D341Med (cell line): ENCODE data around the gene PXDN.

Experiments
- DNase-seq: peaks from one replicate; pipeline ENCODE4 v3.0.0; 2012; ENCODE audit warnings: low spot score

PXDN gene

DNA sequence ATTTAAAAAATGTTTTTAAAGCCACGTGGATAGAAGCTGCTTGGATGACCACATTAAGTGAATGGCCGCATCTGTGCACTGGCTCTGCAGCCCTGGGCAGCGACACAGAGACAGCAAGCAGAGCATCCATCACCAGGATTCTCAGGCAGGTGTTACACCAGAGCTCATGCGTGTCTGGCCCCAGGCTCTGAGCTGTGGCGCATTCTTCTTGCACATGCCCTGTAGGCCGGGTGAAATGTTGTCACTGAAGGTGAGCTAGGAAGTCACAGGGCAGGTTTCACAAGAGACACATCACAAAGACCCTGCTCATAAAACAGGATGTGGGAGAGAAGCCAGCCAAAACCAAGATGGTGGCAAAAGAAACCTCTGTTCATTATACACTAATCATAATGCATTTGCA, 8.4 kb upstream of the PXDN start:
- no peak for DNase-seq

DNA sequence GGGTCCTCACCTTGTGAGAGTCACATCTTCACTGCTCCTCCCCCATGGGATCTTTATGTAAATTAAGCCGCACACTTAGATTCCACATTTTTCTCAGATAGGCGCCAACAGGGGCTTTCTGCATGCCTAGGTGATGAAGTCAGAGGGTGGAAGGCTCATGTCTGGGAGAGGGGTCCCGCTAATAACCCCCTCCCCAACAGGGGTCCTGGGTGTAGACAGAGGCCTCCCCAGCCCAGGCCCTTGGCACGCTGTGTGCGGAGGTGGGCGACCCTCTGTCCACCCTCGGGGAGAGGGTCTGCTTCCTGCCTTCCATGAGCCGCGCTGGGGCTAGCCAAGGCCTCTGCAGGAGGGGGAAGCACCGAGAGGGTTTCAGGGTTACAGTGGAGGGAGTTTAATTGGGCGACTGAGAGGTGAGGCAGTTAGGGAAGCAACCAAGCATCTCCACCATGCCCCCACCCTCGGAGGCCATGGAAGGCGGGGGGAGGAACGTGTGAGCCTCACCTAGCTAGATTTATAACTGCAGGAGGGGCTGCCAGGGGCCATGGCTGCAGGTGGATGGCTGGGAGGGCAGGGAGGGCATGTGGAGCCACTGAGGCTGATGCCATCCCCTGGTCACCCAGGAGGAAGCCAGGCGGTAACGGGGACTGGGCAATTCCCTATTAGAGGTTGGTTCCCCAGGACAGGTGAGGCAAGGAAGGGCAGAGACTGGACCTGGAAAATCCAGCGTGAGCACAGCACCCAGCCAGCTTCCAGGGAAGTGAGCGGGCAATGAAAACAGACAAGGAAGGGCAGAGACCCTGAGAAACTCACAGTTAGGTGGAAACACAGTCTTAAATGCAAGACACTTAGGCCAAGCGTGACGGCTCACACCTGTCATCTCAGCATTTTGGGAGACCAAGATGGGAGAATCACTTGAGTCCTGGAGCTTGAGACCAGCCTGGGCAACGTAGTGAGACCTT, 7.7 kb upstream of the PXDN start:
- no peak for DNase-seq

DNA sequence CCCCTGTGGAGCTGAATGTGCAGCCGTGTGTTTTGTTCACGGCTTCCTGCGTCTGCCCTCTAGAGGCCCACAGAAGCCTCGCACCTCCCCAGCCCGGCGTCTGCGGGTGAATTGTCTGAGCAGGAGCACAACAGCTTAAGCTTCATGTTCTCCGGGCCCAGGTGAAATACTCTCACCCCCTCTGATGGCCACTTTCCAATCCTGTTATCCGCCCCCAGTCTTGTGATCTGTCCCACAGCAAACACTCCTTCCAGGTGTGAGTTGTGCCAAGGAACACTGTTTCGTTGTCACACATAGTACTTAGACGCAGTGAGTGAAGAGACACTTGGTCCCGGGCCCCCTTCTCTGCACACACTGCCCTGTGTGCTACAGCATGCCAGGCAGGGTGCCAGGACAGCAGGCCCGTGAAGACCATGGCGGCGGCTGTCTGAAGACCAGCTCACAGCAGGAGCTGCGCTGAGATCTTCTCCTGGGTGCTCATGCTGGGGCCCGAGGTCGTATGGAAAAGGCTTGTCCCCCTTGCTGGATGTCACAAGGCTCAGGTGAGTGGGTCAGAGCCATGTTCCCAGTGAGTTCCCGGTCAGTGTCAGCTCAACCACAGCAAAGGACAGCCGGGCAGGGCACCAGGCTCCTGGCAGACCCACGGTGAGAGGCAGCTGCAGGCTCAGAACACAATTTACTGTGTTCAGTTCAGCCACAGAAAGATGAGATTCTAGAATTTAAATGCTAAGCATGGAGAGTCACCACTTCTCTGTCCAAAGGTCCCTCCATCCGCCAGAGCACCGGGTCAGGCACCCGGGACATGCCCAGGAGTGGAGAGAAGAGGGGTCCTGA, 6.8 kb upstream of the PXDN start:
- DNase-seq = peak; percentile 67

DNA sequence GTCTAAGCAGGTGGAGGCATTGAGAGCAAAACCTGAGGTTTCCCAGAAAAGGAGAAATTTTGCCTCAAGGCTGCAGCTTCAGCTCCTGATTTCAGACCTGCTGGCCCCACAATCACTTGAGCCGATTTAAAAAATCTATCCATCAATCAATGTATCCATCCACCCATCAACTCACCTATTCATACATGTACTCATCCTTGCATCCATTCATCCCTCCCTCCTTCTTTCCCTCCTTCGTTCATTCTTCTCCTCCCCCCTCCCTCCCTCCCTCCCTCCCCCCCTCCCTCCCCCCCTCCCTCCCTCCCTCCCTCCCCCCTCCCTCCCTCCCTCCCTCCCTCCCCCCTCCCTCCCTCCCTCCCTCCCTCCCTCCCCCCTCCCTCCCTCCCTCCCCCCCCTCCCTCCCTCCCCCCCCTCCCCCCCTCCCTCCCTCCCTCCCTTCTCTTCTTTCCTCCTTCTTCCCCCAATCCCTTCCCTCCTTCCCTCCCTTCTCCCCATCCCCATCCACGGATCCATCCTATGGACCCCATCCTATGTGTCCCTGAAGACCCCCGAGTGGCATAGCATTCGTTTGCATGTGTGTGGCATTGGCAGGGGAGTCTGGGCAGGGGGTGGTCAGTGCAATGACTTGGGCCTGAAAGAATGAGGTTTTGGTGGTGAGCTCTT, 6.1 kb upstream of the PXDN start:
- DNase-seq = no peak

DNA sequence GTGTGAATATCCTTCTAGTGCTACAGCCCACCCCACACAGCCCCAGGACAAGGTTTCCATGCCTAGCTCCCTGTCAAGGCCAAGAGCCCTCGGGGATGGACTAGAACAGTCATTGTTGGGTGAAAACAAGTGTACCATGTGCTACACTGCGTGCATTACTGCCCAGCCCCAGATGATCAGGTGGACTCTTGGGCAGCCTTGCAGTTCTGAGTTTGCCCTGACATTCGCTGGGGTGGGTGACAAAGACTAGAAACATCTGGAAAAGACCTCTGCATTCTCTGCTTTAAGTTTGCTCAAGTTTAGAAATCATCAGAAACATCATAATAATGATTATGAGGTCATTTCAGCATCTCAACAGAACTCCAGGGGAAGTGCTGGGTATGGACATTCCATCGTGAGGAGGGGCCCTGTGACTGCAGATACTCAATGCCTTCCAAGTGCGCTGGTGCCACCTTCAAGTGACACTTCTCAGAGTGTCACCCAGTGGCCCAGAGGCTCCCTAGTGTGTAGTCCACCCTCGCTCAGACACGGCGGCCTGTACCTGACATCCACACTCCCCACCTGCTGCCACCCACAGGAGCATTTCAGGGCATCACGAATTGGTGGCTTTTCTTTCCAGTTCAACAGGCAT, 5.3 kb upstream of the PXDN start:
- no peak for DNase-seq

DNA sequence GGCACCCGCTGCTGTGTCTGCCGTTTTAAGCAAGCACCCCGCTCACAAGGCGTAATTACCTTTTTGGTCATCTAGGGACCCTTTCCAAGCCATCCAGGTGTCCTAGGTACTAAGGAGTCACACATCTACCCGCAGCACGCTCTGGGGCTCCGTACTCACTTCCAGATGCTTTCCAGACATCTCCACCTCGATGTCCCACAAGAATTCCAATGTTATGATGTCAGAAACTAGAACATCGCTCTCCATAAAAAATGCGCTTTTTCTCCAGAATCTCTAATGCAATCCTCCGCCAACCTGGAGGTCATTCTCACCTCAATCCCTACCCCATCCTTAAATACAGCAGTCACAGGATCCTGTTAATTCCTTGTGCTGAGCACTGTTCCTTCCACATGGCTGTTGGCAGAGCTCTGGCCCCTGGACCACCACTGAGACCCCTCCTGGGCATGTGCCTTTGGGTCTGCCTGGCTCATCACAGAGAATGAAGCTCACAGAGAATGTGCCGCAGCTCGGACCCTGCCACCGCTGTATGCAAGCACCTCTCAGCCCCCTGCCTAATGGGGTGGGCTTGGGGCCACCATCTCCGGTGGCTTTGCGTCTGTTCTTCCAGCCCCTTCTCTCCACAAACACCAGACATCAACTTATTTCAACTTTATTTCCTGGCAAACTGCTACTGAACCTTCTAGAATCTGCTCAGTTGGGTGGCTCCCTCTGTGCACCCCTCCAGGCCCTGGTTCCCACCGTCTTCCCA, 4.6 kb upstream of the PXDN start:
- no peak for DNase-seq

DNA sequence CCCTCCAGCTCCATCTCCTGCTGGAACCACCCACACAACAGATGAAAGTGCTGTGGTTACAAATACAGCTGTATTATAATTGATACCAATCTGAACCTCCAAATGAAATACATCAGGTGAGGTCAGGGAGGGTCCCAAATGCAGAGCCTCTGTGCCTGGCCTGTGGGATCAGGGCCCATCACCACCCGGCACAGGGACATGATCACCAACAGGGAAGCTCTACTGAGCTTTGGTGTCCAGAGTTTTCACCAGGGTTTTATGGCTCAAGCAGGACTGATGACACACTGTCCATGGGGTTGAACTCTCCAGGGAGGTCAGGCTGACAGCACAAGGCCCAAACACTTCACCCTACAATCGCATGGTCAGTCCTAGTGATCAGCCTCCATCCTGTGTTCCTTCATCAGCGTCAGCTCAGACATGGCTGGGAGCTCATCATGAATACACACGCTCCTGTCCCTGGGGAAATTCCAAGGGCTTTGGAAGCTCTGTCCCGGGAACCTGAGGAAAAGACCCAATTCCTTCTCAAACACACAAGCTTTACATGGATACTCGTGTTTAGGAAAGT, 3.9 kb upstream of the PXDN start:
- no peak for DNase-seq

DNA sequence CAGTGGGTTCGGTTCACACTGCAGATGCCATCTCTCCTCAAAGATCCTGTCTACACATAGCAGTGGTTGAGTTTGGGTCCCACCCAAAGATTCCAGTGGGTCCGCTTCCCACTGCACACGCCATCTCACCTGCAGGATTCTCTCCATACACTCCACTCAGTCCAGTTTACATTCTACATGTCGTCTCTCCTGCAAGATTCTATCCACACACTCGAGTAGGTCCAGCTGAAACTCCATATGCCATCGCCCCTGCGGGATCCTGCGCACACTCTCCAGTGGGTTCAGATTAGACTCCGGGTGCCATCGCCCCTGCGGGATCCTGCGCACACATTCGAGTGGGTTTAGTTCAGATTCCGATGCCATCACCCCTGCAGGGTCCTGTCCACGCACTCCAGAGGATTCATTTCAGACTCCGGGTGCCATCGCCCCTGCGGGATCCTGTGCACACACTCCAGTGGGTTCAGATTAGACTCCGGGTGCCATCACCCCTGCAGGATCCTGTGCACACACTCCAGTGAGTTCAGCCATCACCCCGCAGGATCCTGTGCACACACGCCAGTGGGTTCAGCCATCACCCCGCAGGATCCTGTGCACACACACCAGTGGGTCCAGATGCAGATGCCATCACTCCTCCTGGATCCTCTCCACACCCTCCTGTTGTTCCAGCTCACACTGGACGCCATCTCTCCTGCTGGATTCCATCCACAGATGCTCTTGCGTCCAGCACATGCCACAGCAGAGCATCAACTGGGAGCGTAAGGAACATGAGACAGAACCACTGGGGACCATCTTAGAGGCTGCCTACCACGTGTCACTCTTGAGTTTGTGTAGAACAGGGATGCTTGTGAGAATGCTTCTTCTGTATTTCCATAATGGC, 3.0 kb upstream of the PXDN start:
- DNase-seq = no peak

DNA sequence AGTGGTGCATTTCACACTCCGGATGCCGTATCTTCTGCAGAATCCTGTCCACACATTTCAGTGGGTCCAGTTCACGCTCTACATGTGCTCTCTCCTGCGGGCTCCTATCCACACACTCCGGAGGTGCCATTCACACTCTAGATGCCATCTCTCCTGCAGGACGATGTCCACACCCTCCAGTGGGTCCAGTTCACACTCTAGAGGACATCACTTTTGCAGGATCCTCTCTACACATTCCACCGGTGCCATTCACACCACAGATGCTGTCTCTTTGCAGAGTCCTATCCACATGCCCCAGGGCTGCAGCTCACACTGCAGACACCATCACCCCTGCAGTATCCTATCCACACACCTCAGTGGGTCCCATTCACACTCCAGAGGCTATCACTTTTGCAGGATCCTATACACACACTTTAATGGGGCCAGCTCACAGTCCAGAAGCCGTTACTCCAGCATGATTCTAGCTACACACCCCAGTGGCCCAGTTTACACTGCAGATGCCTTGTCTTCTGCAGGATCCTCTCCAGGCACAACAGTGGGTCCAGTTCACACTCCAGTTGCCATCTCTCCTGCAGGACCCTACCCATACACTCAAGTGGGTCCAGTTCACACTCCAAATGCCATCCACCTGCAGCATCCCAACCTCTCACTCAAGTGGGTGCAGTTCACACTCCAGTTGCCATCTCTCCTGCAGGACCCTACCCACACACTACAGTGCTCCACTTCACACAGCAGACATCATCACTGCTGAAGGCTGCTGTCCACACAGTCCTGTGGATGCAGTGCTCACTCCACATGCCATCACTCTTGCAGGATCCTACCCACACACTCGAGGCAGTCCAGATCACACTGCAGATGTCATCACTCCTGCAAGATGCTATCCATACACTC, 2.1 kb upstream of the PXDN start:
- no peak for DNase-seq

DNA sequence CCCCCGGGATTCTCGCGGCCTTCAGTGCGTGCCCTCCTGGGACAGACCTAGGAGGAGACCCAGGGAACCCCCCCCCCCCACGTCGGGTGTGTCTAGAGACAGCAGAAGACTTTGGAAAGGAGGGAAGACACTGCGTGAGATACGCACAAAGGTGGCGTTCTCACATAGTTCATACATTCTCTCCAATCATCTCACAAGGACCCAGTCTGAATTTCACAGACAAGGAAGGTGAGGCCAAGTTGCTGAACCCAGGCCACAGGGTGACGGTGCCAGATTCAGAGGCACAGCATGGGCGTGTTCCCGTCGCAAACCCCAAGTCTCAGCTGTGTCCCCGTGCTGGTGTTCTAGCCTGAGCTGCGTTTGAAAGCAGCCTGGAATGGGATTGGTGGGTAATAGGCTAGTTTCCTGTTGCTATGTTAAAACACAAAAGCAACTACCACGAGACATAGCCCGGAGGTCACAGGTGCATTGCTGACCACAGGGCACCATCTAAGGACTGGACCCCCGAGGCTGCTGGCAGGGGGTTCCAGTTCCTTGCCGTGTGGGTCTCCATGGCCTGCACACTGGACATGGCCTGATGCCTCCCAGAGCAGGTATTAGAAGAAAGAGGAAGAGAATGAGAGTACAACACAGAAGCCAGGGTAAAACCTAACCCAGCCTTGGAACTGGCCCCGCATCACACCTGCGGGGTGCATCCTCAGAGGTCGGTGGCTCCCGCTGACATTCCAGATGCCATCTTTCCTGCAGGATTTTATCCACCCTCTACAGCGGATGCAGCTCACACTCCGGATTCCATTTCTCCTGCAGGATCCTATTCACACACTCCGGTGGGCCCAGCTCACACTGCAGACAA, 1.1 kb upstream of the PXDN start:
- no peak for DNase-seq

DNA sequence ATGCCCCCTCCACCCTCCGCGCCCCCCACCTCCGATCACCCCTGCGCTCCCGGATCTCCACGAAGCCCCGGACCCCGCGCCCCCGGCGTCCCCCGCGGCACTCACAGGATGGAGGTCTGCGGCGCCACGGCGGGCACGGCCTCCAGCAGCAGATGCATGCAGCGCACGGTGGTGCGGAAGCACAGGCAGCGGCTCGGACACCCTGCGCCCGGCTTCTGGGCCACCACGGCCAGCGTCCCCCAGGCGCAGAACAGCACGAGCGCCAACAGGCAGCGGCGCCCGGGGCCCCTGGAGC, 217 bp downstream of the PXDN start:
- peak; percentile 42 for DNase-seq

DNA sequence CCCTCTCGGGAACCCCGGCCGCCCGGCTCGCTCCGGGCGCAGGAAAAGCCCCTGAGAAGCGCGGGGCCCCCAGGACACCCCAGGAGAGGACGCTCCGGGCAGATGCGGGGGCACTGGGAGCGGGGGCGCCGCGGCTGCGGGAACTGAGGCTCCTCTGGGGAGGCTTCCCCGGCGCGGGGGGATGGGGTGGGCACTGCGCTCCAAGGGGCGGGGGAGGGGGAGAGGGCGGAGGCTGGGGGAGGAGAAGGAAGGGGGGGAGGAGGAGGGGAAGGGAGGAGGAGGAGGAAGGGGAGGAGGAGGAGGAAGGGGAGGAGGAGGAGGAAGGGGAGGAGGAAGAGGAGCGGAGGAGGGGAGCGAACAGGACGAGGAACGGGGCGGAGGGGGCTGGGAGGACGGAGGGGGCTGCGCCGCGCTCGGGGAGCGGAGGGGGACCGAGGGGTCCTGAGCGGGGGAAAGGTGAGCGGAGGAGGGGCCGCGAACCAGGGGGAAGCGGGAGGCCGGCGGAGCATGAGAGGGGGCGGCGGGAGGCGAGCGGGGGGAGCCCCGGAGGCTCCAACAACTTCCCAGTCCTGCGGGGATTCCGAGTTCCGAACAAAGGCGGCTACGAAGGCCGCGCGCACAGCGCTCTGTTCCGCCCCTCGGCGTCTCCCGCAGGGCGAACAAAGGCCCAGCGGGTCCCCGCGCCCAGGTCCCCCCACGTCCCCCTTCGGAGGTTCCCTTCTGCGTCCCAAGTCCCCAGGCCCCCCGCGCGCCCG, 742 bp downstream of the PXDN start:
- DNase-seq = peak; percentile 39

DNA sequence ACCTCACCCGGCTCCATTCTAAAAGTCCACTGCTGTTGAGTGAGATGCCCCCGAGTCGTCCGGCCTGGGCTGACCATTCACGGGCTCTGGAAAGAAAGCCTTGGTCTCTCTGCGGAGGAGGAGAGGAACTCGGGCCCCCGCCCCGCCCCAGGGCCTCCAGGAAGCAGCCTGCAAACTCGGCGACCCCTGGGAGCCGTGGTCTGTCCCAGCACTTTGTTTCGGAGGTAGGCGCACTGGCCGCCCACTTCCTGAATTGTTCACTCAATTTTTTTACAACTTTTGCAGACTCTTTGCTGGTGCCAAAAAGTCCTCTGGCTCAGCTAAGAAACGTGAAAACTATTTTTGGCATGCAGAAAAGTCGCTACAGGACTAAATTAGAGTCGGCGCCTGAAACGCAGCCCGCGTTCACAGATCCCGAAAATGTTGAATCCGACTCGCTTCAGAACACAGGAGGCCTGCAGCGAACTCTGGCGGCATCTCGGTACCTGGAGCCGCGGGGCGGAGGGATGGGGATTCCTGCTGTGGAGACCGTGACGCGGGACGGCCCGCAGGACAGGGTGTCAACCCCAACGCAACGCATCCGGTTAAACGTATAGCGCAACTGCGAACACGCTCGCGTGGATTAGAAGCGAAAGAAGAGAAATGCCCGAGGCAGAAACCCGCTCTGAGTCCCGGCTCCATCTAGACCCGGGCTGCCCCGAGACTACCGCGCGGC, 1.5 kb downstream of the PXDN start:
- DNase-seq = no peak

DNA sequence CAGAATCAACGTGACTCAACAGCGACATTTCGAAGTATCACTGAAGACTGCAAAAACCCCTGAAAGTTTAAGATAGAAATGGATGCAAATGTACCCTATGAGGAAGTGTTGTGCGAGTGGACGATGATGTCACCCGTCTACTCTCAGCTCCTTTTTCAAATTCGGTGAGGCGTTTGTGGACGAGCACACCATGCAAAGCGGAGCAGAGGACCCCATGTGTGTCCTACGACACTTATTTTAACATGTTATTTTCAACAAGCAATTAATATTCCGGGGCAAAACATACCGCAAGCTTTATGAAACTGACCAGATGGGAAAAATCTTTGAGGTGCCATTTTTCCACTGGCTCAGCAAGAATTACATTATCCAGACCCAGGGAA, 2.0 kb downstream of the PXDN start:
- no peak for DNase-seq

DNA sequence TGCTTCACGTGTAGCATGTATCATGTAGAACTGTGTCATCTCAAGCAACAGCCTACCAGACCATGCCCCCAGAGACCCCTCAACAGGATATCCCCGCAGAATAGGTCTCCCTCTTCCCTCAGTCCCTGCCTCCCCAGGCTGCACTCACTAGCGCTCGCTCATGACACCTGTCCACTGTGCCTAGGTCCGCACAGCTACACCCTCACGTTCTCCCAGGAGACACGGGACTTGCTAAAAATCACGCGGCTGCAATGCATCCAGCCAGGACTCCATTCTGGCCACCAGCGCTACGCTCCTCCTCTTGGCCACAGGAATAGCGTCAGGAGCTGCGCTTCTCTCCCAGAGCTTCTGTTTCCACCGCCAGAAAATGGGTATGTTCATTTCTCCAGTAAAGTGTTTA, 2.5 kb downstream of the PXDN start:
- DNase-seq = no peak

DNA sequence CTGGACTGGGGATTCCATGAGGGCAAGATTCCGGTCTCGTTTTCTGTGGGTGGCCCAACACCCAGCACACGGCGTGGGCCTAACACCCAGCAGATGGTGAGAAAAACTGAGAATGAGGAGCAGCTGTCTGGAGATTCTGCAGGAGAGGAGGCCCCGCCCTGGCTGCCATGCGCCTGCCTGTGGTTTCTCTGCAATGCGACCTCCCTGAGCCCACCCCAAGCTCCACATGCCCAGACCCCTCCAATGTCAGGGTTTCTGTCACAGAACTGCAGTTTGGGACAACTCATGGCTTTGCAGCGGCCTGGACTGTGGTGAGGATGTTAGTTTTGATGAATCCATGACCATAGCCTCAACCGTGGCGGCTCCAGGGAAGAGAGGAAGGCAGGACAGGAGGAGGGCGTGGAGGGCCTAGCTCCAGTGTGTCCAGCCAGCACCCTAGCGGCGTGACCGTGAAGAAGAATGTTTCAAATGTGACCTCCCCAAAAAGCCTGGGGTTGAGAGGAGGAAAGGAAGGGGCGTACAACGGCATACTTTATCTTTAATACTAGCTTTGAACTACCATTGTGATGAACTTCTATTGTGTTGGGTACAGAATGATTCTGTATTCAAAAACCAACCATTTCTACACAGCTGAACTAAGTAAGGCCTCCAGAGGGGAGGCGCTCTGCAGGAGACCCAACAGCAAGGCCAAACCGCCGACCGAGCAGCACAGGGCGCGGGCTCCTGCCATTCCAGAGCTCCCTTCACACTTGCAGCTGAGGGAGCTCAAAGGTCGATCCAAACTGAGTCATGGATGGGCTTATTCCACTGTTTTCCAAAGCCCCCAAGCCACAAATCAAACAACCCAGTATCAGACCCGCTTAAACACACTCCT, 3.4 kb downstream of the PXDN start:
- DNase-seq = no peak
